ENCODE data around the gene ITGA8. TPM values are rescaled to one million over a fixed set of nuclear protein-coding genes. Genes with fewer than 3 reads are reported as not detected.

The ITGA8 gene
- total RNA-seq, 3 donors from 2014 or later: 2.2 to 3.4 (median 2.5) TPM

GRCh38 chr10:15550950-15551349 lies 168.8 kb downstream of the ITGA8 start:
- Histone ChIP-seq H3K9me3 (no peaks in the 10 kb centered on the region), H3K4me3 (no peak overlapping the region), H3K4me1 (ENCODE audit: low read depth) (no peaks in the 10 kb centered on the region), H3K36me3 (ENCODE audit: low read depth) (no peaks in the 10 kb centered on the region)
- intact Hi-C loops (cut with DNase I, micrococcal nuclease): no loop called here
- TF ChIP-seq CTCF (IDR thresholded peaks at IDR 0.05): no peak
- no peak for ATAC-seq
- DNase-seq: no peak

GRCh38 chr10:15548331-15548730 lies 171.4 kb downstream of the ITGA8 start:
- Histone ChIP-seq H3K4me1 (ENCODE audit: low read depth) (no peaks in the 10 kb centered on the region), H3K4me3 (no peak overlapping the region), H3K36me3 (ENCODE audit: low read depth) (no peaks in the 10 kb centered on the region), H3K9me3 (no peaks in the 10 kb centered on the region)
- ATAC-seq: peak; percentile 26
- no peak for TF ChIP-seq CTCF (IDR thresholded peaks at IDR 0.05)
- intact Hi-C loops (cut with DNase I, micrococcal nuclease): no loop called here
- no peak for DNase-seq

GRCh38 chr10:15546606-15547005 lies 173.1 kb downstream of the ITGA8 start:
- no peak for TF ChIP-seq CTCF (IDR thresholded peaks at IDR 0.05)
- DNase-seq: no peak
- Histone ChIP-seq H3K4me1 (ENCODE audit: low read depth) (no peaks in the 10 kb centered on the region), H3K4me3 (no peak overlapping the region), H3K36me3 (ENCODE audit: low read depth) (no peaks in the 10 kb centered on the region), H3K9me3 (no peaks in the 10 kb centered on the region)
- intact Hi-C loops (cut with DNase I, micrococcal nuclease): no loop called here
- no peak for ATAC-seq

- Histone ChIP-seq H3K36me3 (ENCODE audit: low read depth) (no peaks in the 10 kb centered on the region), H3K4me3 (no peak overlapping the region)
- no peak for ATAC-seq
Observed at GRCh38 chr10:15545884-15546283, 173.8 kb downstream of the ITGA8 start.

GRCh38 chr10:15545266-15545665 lies 174.5 kb downstream of the ITGA8 start:
- DNase-seq (no peak), ATAC-seq (no peak)
- Histone ChIP-seq H3K4me1 (ENCODE audit: low read depth) (no peaks in the 10 kb centered on the region), H3K36me3 (ENCODE audit: low read depth) (no peaks in the 10 kb centered on the region), H3K4me3 (no peak overlapping the region), H3K9me3 (no peaks in the 10 kb centered on the region)
- no peak for TF ChIP-seq CTCF (IDR thresholded peaks at IDR 0.05)
- intact Hi-C loops (cut with DNase I, micrococcal nuclease): no loop called here

More at GRCh38 chr10:15545884-15546283, 173.8 kb downstream of the ITGA8 start:
- DNase-seq: no peak
- H3K4me1 ChIP-seq (ENCODE audit: low read depth): no peaks in the 10 kb centered on the region
- no peaks in the 10 kb centered on the region for H3K9me3 ChIP-seq
- intact Hi-C loops (cut with DNase I, micrococcal nuclease): no loop called here
- TF ChIP-seq CTCF (IDR thresholded peaks at IDR 0.05): no peak

- no peak overlapping the region for H3K4me3 ChIP-seq
- DNase-seq (no peak), ATAC-seq (no peak)
- TF ChIP-seq CTCF (IDR thresholded peaks at IDR 0.05): no peak
- intact Hi-C loops (cut with DNase I, micrococcal nuclease): no loop called here
- H3K4me1 ChIP-seq (ENCODE audit: low read depth): no peaks in the 10 kb centered on the region
- no peaks in the 10 kb centered on the region for H3K9me3 ChIP-seq
- H3K36me3 ChIP-seq (ENCODE audit: low read depth): no peaks in the 10 kb centered on the region
Observed at GRCh38 chr10:15543994-15544393, 175.7 kb downstream of the ITGA8 start.

Data from mucosa of descending colon (tissue), 3 donors.